DOHH2 (cell line): ENCODE data around the gene IZUMO4.

Source experiments
- H3F3A ChIP-seq: fragments of 200-600 bp; sonication (generic), shearing (Covaris generic); 2 replicates; pipeline ENCODE4 v1.6.0; 2016; ENCODE audit warnings: antibody characterized with exemption, mild to moderate bottlenecking; ENCODE audit not compliant: control insufficient read depth, insufficient read depth
- H3K27ac ChIP-seq: fragments of 200-600 bp; sonication (generic); 2 replicates; pipeline ENCODE4 v1.5.1; 2014; ENCODE audit warnings: low read depth, mild to moderate bottlenecking, low read length, moderate library complexity
- H3K27me3 ChIP-seq: fragments of 200-600 bp; sonication (generic); 2 replicates; pipeline ENCODE4 v1.6.1; 2014; ENCODE audit warnings: mild to moderate bottlenecking, low read length, mixed read lengths; ENCODE audit not compliant: control insufficient read depth
- H3K36me3 ChIP-seq: fragments of 200-600 bp; sonication (generic); 2 replicates; pipeline ENCODE4 v1.6.1; 2014; ENCODE audit warnings: mild to moderate bottlenecking, low read length, moderate library complexity, mixed read lengths; ENCODE audit not compliant: control insufficient read depth
- H3K4me1 ChIP-seq: fragments of 200-600 bp; sonication (generic); 2 replicates; pipeline ENCODE4 v1.6.1; 2014; ENCODE audit warnings: mild to moderate bottlenecking, low read length, mixed read lengths; ENCODE audit not compliant: control insufficient read depth
- H3K4me2 ChIP-seq: fragments of 200-600 bp; sonication (generic); 2 replicates; pipeline ENCODE4 v1.6.0; 2014; ENCODE audit warnings: mild to moderate bottlenecking, low read length, moderate library complexity
- H3K4me3 ChIP-seq: fragments of 200-600 bp; sonication (generic); 2 replicates; pipeline ENCODE4 v1.5.1; 2014; ENCODE audit warnings: mild to moderate bottlenecking, low read length, mixed read lengths
- H3K79me2 ChIP-seq: fragments of 200-600 bp; sonication (generic); 2 replicates; pipeline ENCODE4 v1.6.1; 2014; ENCODE audit warnings: mild to moderate bottlenecking, low read length, mixed read lengths; ENCODE audit not compliant: control insufficient read depth
- H3K9me2 ChIP-seq: fragments of 200-600 bp; sonication (generic); replicated peaks from 2 replicates; pipeline ENCODE4 v1.6.1; 2014; ENCODE audit warnings: mild to moderate bottlenecking, low read length, mixed read lengths; ENCODE audit not compliant: control insufficient read depth
- H3K9me3 ChIP-seq: fragments of 200-600 bp; sonication (generic); 2 replicates; pipeline ENCODE4 v1.6.1; 2014; ENCODE audit warnings: antibody characterized with exemption, low read length, mixed read lengths; ENCODE audit not compliant: control insufficient read depth, insufficient read depth
- H4K20me1 ChIP-seq: fragments of 200-600 bp; sonication (generic); 2 replicates; pipeline ENCODE4 v1.6.0; 2014; ENCODE audit warnings: low read depth, mild to moderate bottlenecking, antibody characterized with exemption, low read length, moderate library complexity; ENCODE audit not compliant: control insufficient read depth, insufficient read depth
- CTCF ChIP-seq: fragments of 200-600 bp; sonication (generic); IDR thresholded peaks from one replicate; pipeline ENCODE4 v1.5.1; 2014; ENCODE audit warnings: antibody characterized with exemption, mild to moderate bottlenecking, low read depth, low read length; ENCODE audit not compliant: poor library complexity, severe bottlenecking
- EZH2phosphoT487 ChIP-seq: fragments of 200-600 bp; sonication (generic); IDR thresholded peaks from 2 replicates; pipeline ENCODE4 v1.6.1; 2017; ENCODE audit warnings: borderline replicate concordance, mild to moderate bottlenecking, antibody characterized with exemption, low read length, moderate library complexity, mixed read lengths

IZUMO4 gene

GRCh38 chr19:2053601-2054389 is 42.9 kb upstream of the IZUMO4 start:
- TF ChIP-seq CTCF (no peak), EZH2phosphoT487 (no peak)
- Histone ChIP-seq H3F3A (peaks cover 50% of the 10 kb centered on the region), H3K4me2 (peak overlapping the region; percentile 76), H3K4me3 (peak overlapping the region; percentile 48), H3K27ac (peak overlapping the region; percentile 85), H3K9me2 (no peaks in the 10 kb centered on the region), H3K36me3 (peaks cover 20% of the 10 kb centered on the region), H3K9me3 (no peaks in the 10 kb centered on the region), H4K20me1 (peaks cover 16% of the 10 kb centered on the region), H3K27me3 (no peaks in the 10 kb centered on the region), H3K79me2 (peaks cover 24% of the 10 kb centered on the region), H3K4me1 (peaks cover 85% of the 10 kb centered on the region)

GRCh38 chr19:2054763-2055162 is 42.0 kb upstream of the IZUMO4 start:
- H3F3A ChIP-seq, result peaks cover 49% of the 10 kb centered on the region
- H3K36me3 ChIP-seq, result peaks cover 10% of the 10 kb centered on the region
- H4K20me1 ChIP-seq, result peaks cover 7% of the 10 kb centered on the region
- H3K27me3 ChIP-seq, result no peaks in the 10 kb centered on the region
- peak overlapping the region; percentile 81 for H3K27ac ChIP-seq
- H3K9me3 ChIP-seq, result no peaks in the 10 kb centered on the region
- H3K4me3 ChIP-seq, result peak overlapping the region; percentile 65
- H3K9me2 ChIP-seq, result no peaks in the 10 kb centered on the region
- peaks cover 21% of the 10 kb centered on the region for H3K79me2 ChIP-seq
- TF ChIP-seq CTCF, result no peak
- no peak for TF ChIP-seq EZH2phosphoT487
- peak overlapping the region; percentile 87 for H3K4me2 ChIP-seq
- peaks cover 85% of the 10 kb centered on the region for H3K4me1 ChIP-seq

- peak; percentile 46 for TF ChIP-seq CTCF
- TF ChIP-seq EZH2phosphoT487, result no peak
- H3K9me3 ChIP-seq, result no peaks in the 10 kb centered on the region
- peaks cover 49% of the 10 kb centered on the region for H3F3A ChIP-seq
- H3K79me2 ChIP-seq, result peaks cover 22% of the 10 kb centered on the region
- peaks cover 96% of the 10 kb centered on the region for H3K4me1 ChIP-seq
- H3K36me3 ChIP-seq, result no peaks in the 10 kb centered on the region; the same call in 1 of the 2 replicates
- H3K4me2 ChIP-seq, result peak overlapping the region; percentile 87
- peak overlapping the region; percentile 69 for H3K4me3 ChIP-seq
- no peaks in the 10 kb centered on the region for H3K27me3 ChIP-seq
- peak overlapping the region; percentile 97 for H3K27ac ChIP-seq
- H3K9me2 ChIP-seq, result no peaks in the 10 kb centered on the region
- no peaks in the 10 kb centered on the region for H4K20me1 ChIP-seq
Measured at GRCh38 chr19:2055931-2056836, 40.5 kb upstream of the IZUMO4 start.
